Measurements from ENCODE around the gene THAP4.
A peak's percentile ranks its signal among the peaks of the same experiment; 100 is the strongest.

THAP4 gene

DNA sequence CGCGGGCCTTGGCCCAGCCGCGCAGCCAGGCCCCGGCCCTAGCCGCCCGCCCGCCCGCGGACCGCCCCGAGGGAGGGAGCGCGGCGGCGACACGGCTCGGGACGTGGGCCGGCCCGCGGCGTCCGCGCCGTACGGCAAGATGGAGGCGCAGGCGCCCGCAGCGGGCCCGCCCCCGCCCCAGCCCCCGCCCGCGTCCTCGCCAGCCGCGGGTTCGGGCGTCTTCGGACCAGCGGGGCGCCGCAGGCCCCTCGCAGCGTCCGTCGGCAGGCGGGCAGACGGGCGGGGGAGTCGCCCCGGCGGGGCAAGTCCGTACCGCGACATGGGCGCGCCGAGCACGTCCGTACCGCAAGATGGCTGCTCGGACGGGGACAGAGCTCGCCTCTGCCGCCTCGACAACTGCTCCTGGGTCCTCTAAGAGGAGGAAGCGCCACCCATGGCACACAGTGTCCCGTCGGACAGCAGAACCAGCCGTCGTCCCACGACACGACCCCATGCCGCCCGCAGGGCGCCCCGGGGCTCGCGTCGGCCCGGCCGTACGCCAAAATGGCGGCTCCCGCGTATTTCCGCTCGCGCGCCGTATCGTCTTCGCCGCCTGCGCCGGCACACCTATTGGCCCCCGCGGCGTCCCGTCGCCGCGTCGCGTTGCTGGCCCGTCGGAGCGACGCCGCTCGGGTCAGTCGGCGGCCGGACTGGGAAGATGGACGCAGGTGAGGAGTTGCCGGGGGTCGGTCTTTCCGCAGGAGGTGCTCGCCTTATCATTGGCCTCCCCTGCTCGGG lies at the start of gene THAP4, which contains the start of gene ATG4B:
Gene THAP4 (minus strand): TSS at position 141 of the 777 bp plus-strand sequence. CDS start 141 bp downstream, outside the sequence.
Gene ATG4B (plus strand): TSS at position 676 of the 777 bp plus-strand sequence. CDS start 22 bp downstream, at position 698.
- peak; percentile 77 for DNase-seq

DNA sequence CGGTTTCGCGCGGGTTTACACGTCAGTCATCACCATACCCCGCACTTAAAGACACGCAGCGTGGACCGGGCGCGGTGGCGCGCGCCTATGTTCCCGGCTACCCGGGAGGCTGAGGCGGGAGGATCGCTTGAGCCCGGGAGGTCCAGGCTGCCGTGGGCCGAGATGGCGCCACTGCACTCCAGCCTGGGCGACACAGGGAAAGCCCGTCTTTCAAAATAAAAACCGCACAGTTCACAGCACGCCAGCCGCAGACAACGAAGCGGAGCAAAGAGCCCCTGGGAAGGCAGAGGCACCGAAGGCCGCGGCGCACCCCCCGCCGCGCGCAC lies 49.3 kb upstream of the THAP4 start:
- DNase-seq: peak; percentile 19

- no peak for DNase-seq
Observed at GRCh38 chr2:241680827-241681599, 44.1 kb upstream of the THAP4 start.

DNA sequence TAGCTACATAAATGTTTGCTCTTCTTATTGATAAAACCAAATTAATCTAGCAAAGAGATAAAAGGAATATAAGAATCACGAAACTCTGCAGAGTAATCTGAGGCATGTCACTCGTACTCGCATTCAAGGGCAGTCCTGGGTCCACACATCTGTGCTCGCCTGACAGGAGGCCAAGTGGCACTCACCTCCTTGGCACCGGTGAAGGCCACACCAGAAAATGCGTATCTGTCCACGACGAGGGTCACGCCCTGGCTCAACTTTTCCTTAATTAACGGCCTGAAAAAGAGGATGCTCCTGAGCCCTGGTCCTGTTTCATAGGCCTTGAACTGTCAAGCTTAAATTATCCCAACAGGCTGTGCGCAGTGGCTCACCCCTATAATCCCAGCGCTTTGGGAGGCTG lies 43.1 kb upstream of the THAP4 start:
- DNase-seq: no peak

- DNase-seq: no peak
Observed at GRCh38 chr2:241678784-241679540, 42.0 kb upstream of the THAP4 start.

DNA sequence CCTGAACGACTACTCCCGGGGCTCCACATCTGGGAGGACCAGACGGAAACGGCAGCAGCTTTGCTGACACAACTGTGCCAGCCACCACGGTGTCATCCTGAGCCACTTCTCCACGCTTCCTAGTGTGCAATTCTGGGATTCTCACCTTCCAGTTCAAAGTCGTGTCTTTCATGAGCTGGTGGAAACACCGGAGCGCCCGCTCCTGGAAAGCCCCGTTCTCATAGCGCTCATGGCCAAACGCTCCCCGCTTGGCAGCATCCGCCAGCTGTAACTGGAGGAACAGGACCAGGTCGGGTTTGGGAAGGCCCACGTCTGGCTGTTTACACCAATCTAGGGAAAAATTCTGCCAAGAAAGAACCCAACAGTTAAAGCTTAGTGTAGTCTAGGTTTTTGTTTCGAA lies 41.3 kb upstream of the THAP4 start:
- no peak for DNase-seq

GRCh38 chr2:241677392-241677791 lies 40.4 kb upstream of the THAP4 start:
- DNase-seq: no peak

- DNase-seq: no peak
Observed at GRCh38 chr2:241676665-241677064, 39.7 kb upstream of the THAP4 start.

GRCh38 chr2:241675885-241676284 lies 38.9 kb upstream of the THAP4 start:
- DNase-seq: no peak

DNA sequence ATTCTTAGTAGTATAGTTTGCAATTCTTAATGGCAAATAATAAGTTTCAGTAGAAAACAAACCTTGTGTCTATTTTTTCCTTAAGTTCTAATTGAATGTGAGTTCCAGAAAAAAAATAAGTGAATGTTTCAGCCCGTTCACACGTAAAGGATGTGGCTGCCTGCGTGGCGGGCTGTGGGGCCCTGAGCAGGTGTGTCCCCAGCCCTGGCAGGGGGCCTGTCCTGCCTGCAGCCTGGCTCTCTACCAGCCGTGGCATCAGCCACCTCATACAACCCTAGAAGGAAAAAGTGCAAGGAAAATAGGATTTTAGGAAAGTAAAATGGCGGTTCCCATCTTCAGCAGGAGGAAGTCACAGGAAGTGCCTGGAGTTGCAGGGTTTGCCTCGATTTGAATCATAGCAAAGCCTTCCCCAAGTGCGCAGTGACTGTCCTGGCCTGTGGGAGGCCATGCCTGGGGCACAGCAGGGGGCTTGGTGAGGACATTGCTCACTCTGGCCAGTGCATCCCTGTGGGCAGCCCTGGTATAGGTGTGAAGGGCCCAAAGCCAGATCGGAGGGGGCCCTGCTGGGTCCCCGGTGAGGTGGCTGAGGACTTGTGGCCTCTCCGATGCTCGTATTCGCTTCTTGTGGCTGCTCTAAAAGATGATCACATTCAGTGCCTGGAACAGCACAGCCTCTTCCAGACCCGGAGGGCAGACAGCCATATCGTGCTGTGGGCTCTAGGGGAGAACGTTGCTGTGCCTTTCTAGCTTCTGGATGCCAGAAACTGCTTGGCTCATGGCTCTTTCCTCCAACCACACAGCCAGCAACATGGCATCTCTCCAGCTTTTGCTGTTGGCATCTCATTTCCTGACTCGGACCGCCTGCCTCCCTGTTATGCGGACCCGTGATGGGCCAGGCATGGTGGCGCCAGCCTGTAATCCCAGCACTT lies 37.1 kb upstream of the THAP4 start:
- DNase-seq: no peak

GRCh38 chr2:241673189-241673663 lies 36.3 kb upstream of the THAP4 start:
- DNase-seq: no peak

DNA sequence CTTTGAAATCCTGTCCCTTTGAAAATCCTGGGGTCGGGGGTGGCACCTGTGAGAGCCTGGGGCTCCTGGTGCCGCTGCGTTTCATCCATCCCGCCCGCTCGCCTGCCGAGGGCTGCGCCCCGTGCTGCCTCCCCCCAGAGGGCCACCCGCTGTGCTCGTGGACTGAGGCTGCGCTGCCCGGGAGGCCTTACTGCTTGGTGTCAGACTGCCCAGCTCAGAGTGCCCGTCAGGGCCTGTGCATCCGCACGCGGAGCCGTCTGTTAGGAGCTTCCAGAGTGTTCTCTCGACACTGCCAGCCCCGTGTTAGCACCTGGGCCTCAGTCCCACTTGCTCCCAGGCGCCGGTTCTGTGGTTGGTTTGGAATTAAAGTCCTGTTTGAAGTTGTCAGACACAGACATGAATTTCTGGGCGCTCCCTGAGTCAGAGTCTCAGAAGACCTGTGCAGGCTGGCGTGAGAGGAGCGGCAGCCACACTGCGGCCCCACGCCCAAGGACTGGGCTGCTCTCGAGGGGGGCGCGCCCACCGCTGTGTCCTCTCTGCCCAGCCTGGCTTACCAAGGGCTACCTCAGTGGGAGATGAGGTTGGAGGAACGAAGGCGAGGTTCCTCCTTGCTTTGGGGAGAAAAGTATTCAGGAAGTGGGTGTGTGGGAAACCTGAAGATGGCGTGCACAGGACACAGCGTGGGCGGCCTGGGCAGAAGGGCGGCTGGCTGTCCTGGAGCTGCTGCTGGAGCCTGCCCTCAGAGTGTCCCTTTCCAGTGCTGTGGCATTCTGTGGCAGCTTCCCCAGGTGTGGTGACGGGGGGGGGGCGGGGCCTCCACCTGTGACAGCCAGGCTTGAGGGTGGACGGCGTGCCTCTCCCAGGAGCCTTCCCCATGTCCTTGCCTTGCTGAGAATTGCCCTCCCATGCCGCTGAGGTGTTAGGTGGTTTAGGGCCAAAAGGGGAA lies 35.6 kb upstream of the THAP4 start:
- DNase-seq: no peak

- no peak for DNase-seq
Observed at GRCh38 chr2:241671457-241672240, 34.7 kb upstream of the THAP4 start.

- DNase-seq: no peak
Observed at GRCh38 chr2:241670333-241671110, 33.6 kb upstream of the THAP4 start.

GRCh38 chr2:241668839-241669238 lies 31.9 kb upstream of the THAP4 start:
- DNase-seq: no peak

GRCh38 chr2:241668354-241668753 lies 31.4 kb upstream of the THAP4 start:
- DNase-seq: no peak

GRCh38 chr2:241666627-241667400 lies 29.9 kb upstream of the THAP4 start:
- no peak for DNase-seq

DNA sequence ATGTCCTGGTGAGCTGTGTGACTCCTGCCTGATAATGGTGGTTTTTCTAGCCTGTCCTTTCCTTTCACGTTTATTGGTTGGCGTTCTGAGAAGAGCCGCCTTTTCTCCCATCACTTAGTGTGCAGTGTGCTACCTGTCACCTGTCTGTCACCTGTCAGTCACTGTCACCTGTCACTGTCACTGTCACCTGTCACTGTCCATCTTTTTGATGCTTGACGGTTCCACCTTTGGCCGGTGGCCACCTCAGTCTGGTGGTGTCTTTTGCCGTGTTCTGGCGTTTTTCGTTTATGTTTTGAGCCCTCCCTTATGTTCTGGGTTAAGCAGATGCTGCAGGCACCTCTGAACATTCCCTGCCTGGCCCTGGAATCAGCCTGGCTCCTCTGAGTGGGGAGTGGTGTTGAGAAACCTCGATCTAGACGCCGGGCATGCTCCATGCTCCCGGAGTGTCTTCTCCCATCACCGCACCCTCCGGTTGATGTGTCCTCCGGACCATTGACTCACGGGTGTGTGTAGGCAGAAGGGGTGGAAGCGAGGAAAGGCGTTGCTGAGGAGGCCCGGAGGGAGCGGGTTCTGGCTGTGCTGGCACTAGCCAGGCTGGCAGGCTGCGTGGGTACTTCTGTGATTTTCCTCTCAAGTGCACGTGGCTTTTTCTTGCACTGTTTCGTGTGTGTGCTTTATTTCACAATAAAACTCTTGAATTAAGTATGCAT lies 28.9 kb upstream of the THAP4 start:
- DNase-seq: no peak
